Measurements from ENCODE around the gene NDUFB11.

DNA sequence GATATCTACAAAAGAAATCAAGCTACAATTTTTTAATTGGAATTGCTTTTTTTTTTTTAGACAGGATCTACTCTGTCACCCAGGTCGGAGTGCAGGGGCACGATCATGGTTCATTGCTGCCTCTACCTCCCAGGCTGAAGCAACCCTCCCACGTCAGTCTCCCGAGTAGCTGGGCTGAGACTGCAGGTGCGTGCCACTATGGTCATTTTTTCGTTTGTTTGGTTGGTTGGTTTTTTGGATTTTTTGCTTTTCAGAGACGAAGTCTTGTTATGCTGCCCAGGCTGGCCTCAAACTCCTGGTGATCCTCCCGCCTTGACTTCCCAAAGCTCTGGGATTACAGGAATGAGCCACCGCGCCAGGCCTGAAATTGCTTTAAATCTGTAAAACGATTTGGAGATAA is 50.6 kb downstream of the NDUFB11 start:
- TF ChIP-seq POLR2AphosphoS5 (IDR thresholded peaks at IDR 0.05; ENCODE audit: borderline replicate concordance, low read depth, low read length) (no peak), EZH2 (IDR thresholded peaks at IDR 0.05) (no peak)

Data from SK-N-MC (cell line).